Kidney (tissue), 14 donors: ENCODE data around the gene SERINC5. TPM values are rescaled to one million over a fixed set of nuclear protein-coding genes. Genes with fewer than 3 reads are reported as not detected.

Experiments used
- DNase-seq, 5 donors: peaks; one replicate each; pipeline ENCODE4 v3.0.0-alpha.2; 2013 to 2020
- FAIRE-seq: peaks from 2 replicates; lab custom pipeline; 2012; peaks lifted over from hg19 to GRCh38; lab: Jason Lieb, UNC
- H3K27ac ChIP-seq, 2 donors: one replicate each; pipeline ENCODE4 v1.7.0; 2013; ENCODE audit warnings: low read depth in 2 of 2, low read length in 2 of 2, inconsistent platforms in 1 of 2
- H3K27me3 ChIP-seq: one replicate; pipeline ENCODE4 v1.7.1; 2013; ENCODE audit warnings: low read length, inconsistent platforms; ENCODE audit not compliant: control insufficient read depth, insufficient read depth
- H3K36me3 ChIP-seq, 3 donors: one replicate each; pipeline versions ENCODE4 v1.7.0 to v1.7.1; 2013; ENCODE audit warnings: low read length in 3 of 3, control low read depth in 1 of 3, inconsistent platforms in 1 of 3; ENCODE audit not compliant: insufficient read depth in 3 of 3, control insufficient read depth in 2 of 3
- H3K4me1 ChIP-seq, 3 donors: one replicate each; pipeline versions ENCODE4 v1.7.0 to v1.7.1; 2013; ENCODE audit warnings: low read length in 3 of 3, inconsistent platforms in 1 of 3, low read depth in 1 of 3; ENCODE audit not compliant: control insufficient read depth in 2 of 3, insufficient read depth in 2 of 3
- H3K4me3 ChIP-seq, 3 donors: one replicate each; pipeline versions ENCODE4 v1.7.0 to v1.8.1; 2013; ENCODE audit warnings: low read length in 3 of 3, control low read depth in 1 of 3, inconsistent platforms in 1 of 3
- H3K9ac ChIP-seq, 3 donors: one replicate each; pipeline versions ENCODE4 v1.7.0 to v1.7.1; 2013; ENCODE audit warnings: low read length in 3 of 3, control low read depth in 1 of 3, inconsistent platforms in 1 of 3
- H3K9me3 ChIP-seq, 3 donors: one replicate each; pipeline versions ENCODE4 v1.7.0 to v1.7.1; 2013; ENCODE audit warnings: low read length in 3 of 3, control low read depth in 1 of 3, inconsistent platforms in 1 of 3; ENCODE audit not compliant: control insufficient read depth in 2 of 3, insufficient read depth in 1 of 3
- CTCF ChIP-seq: IDR thresholded peaks from 3 replicates; pipeline ENCODE4 v1.5.1; 2012; ENCODE audit warnings: mild to moderate bottlenecking, moderate library complexity, borderline replicate concordance; ENCODE audit not compliant: insufficient read depth; ENCODE audit errors: extremely low read depth
- intact Hi-C: fragments of 100-400 bp; cut with DNase I; formaldehyde crosslinking; loops from one replicate; pipeline ENCODE4 v1.11.1; 2022
- polyA plus RNA-seq: library from polyadenylated mRNA; stranded (reverse); fragments of 350-450 nt; fragmentation: Illumina TruSeq; extraction: RNeasy Lipid Tissue Mini Kit (QIAGEN cat#74804); gene quantifications from one replicate; pipeline ENCODE4 v1.2.3, GENCODE V29; 2014; ENCODE audit warnings: low read depth, low replicate concordance; ENCODE audit not compliant: insufficient read depth
- total RNA-seq: library from RNA; stranded (reverse); fragmentation: NEBNext Ultra II Directional; extraction: Animal tissue kit (Norgen Biotek cat#: 25700); gene quantifications from one replicate; pipeline ENCODE4 v1.2.1, GENCODE V29; 2021
- donor health status: control.
- donor health status: control.
- donor health status: control.
- donor health status: control.
- donor health status: control.
- donor health status: DM: yes; HTN: yes; CAD: no.
- donor health status: Normal renal cell carcinoma (clear cell type).

Gene SERINC5
- total and polyA plus RNA-seq, 2 donors from 2014 or later = 3.9 to 23.8 TPM

DNA sequence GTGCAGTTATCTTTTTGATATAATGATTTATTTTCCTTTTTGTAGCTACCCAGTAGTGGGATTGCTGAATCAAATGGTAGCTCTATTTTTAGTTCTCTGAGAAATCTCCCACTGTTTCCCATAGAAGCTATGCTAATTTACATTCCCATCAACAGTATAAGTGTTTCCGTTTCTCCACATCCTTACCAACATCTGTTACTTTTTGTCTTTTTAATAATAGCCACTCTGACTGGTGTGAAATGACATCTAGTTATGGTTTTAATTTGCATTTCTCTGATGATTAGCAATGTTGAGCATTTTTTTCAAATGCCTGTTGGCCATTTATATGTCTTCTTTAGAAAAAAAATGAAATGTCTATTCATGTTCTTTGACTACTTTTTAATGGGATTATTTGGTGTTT lies 94.7 kb downstream of the SERINC5 start:
- Histone ChIP-seq H3K4me1 (peaks cover 0 to 2% (median 0%) of the 10 kb centered on the region in 3 donors), H3K9ac (no peak overlapping the region), H3K4me3 (no peak overlapping the region), H3K36me3 (peaks cover 0 to 12% (median 3%) of the 10 kb centered on the region in 3 donors), H3K27me3 (no peaks in the 10 kb centered on the region), H3K27ac (no peak overlapping the region), H3K9me3 (peaks cover 0 to 3% (median 0%) of the 10 kb centered on the region in 3 donors)
- intact Hi-C loops = no loop called here
- no peak for DNase-seq
- no peak for FAIRE-seq
- no peak for TF ChIP-seq CTCF

DNA sequence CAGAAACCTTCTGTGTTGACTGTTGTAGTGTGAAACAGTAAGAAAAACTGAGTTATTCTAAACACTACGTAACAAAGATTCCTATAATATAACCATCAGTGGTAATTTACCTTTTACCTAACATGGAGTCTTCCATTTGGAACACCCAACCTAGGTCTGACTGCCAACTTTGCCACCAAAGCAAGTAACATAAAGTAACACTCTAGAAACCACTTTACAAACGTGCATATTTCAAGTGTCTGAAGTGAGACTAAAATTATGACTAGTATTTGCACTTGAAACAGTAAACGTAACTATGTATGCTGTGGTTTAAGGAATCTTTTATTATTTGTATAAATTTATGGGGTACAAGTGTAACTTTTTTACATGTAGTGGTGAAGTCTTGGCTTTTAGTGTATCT lies 95.6 kb downstream of the SERINC5 start:
- no peaks in the 10 kb centered on the region for H3K27me3 ChIP-seq
- peaks cover 0 to 3% (median 0%) of the 10 kb centered on the region in 3 donors for H3K9me3 ChIP-seq
- no peak for DNase-seq
- no peak overlapping the region for H3K4me3 ChIP-seq
- no peak overlapping the region for H3K27ac ChIP-seq
- no peak for TF ChIP-seq CTCF
- H3K9ac ChIP-seq = no peak overlapping the region
- peaks cover 0 to 12% (median 3%) of the 10 kb centered on the region in 3 donors for H3K36me3 ChIP-seq
- FAIRE-seq = no peak
- peaks cover 0 to 1% (median 0%) of the 10 kb centered on the region in 3 donors for H3K4me1 ChIP-seq
- intact Hi-C loops = no loop called here

DNA sequence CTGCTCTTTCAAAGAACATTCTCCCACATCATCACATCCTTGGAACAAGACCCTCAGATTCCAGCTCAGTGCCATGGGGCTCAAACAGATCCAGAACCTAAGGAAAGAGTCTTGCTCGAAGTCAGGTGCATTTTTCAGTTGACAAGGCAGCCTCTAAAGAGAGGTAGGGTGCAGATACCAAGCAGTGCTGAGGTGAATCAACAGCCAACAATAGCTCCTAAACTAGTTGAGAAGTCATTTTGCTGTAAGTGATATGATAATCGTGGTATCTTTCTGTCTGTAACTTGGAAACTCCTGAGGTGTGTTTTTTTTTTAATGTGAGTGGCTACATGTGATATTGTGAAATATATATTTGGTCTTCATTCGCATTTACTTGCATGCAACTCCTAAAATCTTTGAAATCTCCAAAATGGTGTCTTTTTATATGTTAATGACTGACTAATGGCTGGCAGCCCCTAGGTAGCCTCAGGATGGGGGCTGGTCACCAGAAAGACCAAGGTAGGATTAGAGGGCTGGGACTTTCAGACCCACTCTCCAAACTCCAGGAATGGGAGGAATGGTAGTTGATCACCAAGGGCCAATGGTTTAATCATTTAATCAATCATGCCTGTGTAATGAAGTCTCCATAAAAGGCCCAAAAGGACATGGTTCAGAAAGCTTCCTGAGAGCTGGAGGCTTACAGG lies 96.6 kb downstream of the SERINC5 start:
- H3K9ac ChIP-seq = no peak overlapping the region
- peaks cover 0 to 3% (median 0%) of the 10 kb centered on the region in 3 donors for H3K9me3 ChIP-seq
- peaks cover 0 to 12% (median 3%) of the 10 kb centered on the region in 3 donors for H3K36me3 ChIP-seq
- DNase-seq = no peak
- no peak for FAIRE-seq
- H3K27me3 ChIP-seq = no peaks in the 10 kb centered on the region
- intact Hi-C loops = no loop called here
- H3K4me1 ChIP-seq = no peaks in the 10 kb centered on the region
- H3K27ac ChIP-seq = no peak overlapping the region
- no peak for TF ChIP-seq CTCF
- no peak overlapping the region for H3K4me3 ChIP-seq

DNA sequence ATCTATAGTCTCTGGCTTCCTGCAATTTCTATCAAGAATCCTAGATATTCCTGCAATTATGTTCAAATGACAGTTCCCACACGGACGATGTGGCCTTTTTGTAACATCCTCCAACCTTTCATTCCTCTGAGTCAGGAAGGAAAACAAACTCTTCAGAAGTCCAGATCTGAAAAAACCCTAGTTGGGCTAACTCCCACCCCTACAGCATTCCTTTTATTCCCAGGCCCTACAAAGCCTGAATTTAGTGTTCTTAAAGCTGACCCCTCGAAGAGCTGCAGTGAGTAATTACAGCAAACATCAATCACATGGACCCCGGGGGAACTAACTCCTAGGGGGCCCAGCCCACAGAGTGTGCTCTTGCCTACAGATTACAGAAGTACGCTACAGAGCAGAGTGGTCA lies 99.7 kb downstream of the SERINC5 start:
- TF ChIP-seq CTCF = no peak
- peaks cover 0 to 12% (median 0%) of the 10 kb centered on the region in 3 donors for H3K36me3 ChIP-seq
- DNase-seq (peak in 4 of 5 donors; percentile 56 to 80 (median 70)), FAIRE-seq (no peak)
- no peaks in the 10 kb centered on the region for H3K27me3 ChIP-seq
- H3K4me1 ChIP-seq = no peaks in the 10 kb centered on the region
- no peak overlapping the region for H3K27ac ChIP-seq
- H3K9ac ChIP-seq = no peak overlapping the region
- intact Hi-C loops = no loop called here
- no peaks in the 10 kb centered on the region for H3K9me3 ChIP-seq
- H3K4me3 ChIP-seq = no peak overlapping the region
